Spinal cord (tissue), 10 donors: ENCODE measurements around the gene VWDE. TPM values are rescaled to one million over a fixed set of nuclear protein-coding genes. Genes with fewer than 3 reads are reported as not detected.
"Not testable (repeated sequence)": the region's sequence is repeated elsewhere in the genome, so short reads cannot be mapped to it uniquely, and the experiment has no call there.

ENCODE experiments used
- DNase-seq, 6 donors: peaks; one replicate each; pipeline versions ENCODE4 v3.0.0 to v3.0.0-alpha.2; 2013 to 2015; ENCODE audit warnings: low spot score in 6 of 6, low read depth in 4 of 6
- H3K27ac ChIP-seq: one replicate; pipeline ENCODE4 v1.5.1; 2013; ENCODE audit warnings: low read depth, low read length, control low read depth
- H3K27me3 ChIP-seq: one replicate; pipeline ENCODE4 v1.6.1; 2013; ENCODE audit warnings: low read length; ENCODE audit not compliant: control insufficient read depth, insufficient read depth
- H3K36me3 ChIP-seq: one replicate; pipeline ENCODE4 v1.6.1; 2013; ENCODE audit warnings: low read length; ENCODE audit not compliant: control insufficient read depth, insufficient read depth
- H3K4me1 ChIP-seq: one replicate; pipeline ENCODE4 v1.6.1; 2013; ENCODE audit warnings: low read length; ENCODE audit not compliant: control insufficient read depth, insufficient read depth
- H3K4me3 ChIP-seq: one replicate; pipeline ENCODE4 v1.5.1; 2013; ENCODE audit warnings: low read depth, low read length, control low read depth
- H3K9me3 ChIP-seq: one replicate; pipeline ENCODE4 v1.6.1; 2013; ENCODE audit warnings: low read length; ENCODE audit not compliant: control insufficient read depth, insufficient read depth
- WGBS: methylation state at CpG from one replicate; pipeline ENCODE4 v1.1.5; 2013; ENCODE audit warnings: missing lambda C conversion rate; ENCODE audit not compliant: insufficient coverage; 5-methylcytosine and 5-hydroxymethylcytosine counted together
- long read RNA-seq, 4 donors: transcript quantifications; one replicate each; lab custom pipeline, GENCODE V29; 2026
- polyA plus RNA-seq, 2 donors: library from polyadenylated mRNA; unstranded; fragments of 120-200 nt; gene quantifications; one replicate each; pipeline ENCODE4 v1.2.1, GENCODE V29; 2013; ENCODE audit not compliant: insufficient read length in 2 of 2
- total RNA-seq, 2 donors: library from RNA; depleted of rRNA in 1 of 2; stranded (reverse); fragments of 120-200 nt in 1 of 2; fragments of >200 nt in 1 of 2; gene quantifications; one replicate each; pipeline versions ENCODE4 v1.2.3 to v1.2.4, GENCODE V29; 2013 to 2014
- donor health status: healthy.

VWDE gene
- total RNA-seq (1 to 10 TPM; 2.6 to 4.9 TPM), polyA plus RNA-seq (1 to 10 TPM in 1 of 2 donors, under 1 TPM in 1; 0.65 to 1.5 TPM)
- long read RNA-seq, donor 1: 0 reads
- long read RNA-seq, donor 2: 0 reads
- long read RNA-seq, donor 3: 0 reads
- long read RNA-seq, donor 4: 0 reads

- peak in 5 of 6 donors; percentile 9 to 84 (median 31) for DNase-seq
- Histone ChIP-seq H3K27me3 (peaks cover 5% of the 10 kb centered on the region), H3K9me3 (no peaks in the 10 kb centered on the region), H3K4me3 (peak within 1 kb of the TSS; percentile 41), H3K4me1 (peaks cover 7% of the 10 kb centered on the region), H3K36me3 (no peaks in the 10 kb centered on the region), H3K27ac (peak within 1 kb of the TSS; percentile 7)
- WGBS: under 1% methylated on average over 51 of the region's 54 CpGs
Measured at GRCh38 chr7:12403287-12404181, at the start of gene VWDE. Gene VWDE, minus strand, starts transcription at chr7:12403865. Its CDS starts 149 bp downstream, at chr7:12403716.

- H3K36me3 ChIP-seq, H3K9me3 ChIP-seq, H3K27ac ChIP-seq, DNase-seq, H3K27me3 ChIP-seq, H3K4me1 ChIP-seq, H3K4me3 ChIP-seq: not testable (repeated sequence)
- no CpG with 5 or more reads among the region's 2 CpGs for WGBS
Measured at GRCh38 chr7:12453136-12453535, 49.5 kb upstream of the VWDE start.

- no peak for DNase-seq
- Histone ChIP-seq H3K27me3 (no peaks in the 10 kb centered on the region), H3K27ac (no peak overlapping the region), H3K36me3 (no peaks in the 10 kb centered on the region), H3K9me3 (no peaks in the 10 kb centered on the region), H3K4me3 (no peak overlapping the region), H3K4me1 (no peaks in the 10 kb centered on the region)
- 80% methylated on average over 2 of the region's 2 CpGs for WGBS
Measured at GRCh38 chr7:12450615-12451014, 47.0 kb upstream of the VWDE start.

GRCh38 chr7:12444785-12445184 is 41.1 kb upstream of the VWDE start:
- Histone ChIP-seq H3K4me1 (no peaks in the 10 kb centered on the region), H3K9me3 (no peaks in the 10 kb centered on the region), H3K4me3 (no peak overlapping the region), H3K27ac (no peak overlapping the region), H3K36me3 (no peaks in the 10 kb centered on the region), H3K27me3 (no peaks in the 10 kb centered on the region)
- DNase-seq: no peak
- 76% methylated on average over 3 of the region's 3 CpGs for WGBS

- H3K4me3 ChIP-seq: no peak overlapping the region
- no peaks in the 10 kb centered on the region for H3K4me1 ChIP-seq
- H3K27me3 ChIP-seq: no peaks in the 10 kb centered on the region
- DNase-seq: no peak
- H3K9me3 ChIP-seq: no peaks in the 10 kb centered on the region
- 67% methylated on average over 3 of the region's 5 CpGs for WGBS
- no peak overlapping the region for H3K27ac ChIP-seq
- H3K36me3 ChIP-seq: no peaks in the 10 kb centered on the region
Measured at GRCh38 chr7:12440229-12440628, 36.6 kb upstream of the VWDE start.

- DNase-seq: peak in 2 of 6 donors; percentile 60 to 68
- no peaks in the 10 kb centered on the region for H3K9me3 ChIP-seq
- no peak overlapping the region for H3K27ac ChIP-seq
- H3K27me3 ChIP-seq: no peaks in the 10 kb centered on the region
- 24% methylated on average over 3 of the region's 7 CpGs for WGBS
- H3K4me1 ChIP-seq: no peaks in the 10 kb centered on the region
- H3K4me3 ChIP-seq: no peak overlapping the region
- no peaks in the 10 kb centered on the region for H3K36me3 ChIP-seq
Measured at GRCh38 chr7:12436896-12437535, 33.4 kb upstream of the VWDE start.

GRCh38 chr7:12436126-12436525 is 32.5 kb upstream of the VWDE start:
- Histone ChIP-seq H3K4me1 (no peaks in the 10 kb centered on the region), H3K4me3 (no peak overlapping the region), H3K36me3 (no peaks in the 10 kb centered on the region), H3K27me3 (no peaks in the 10 kb centered on the region), H3K27ac (no peak overlapping the region), H3K9me3 (no peaks in the 10 kb centered on the region)
- no peak for DNase-seq

GRCh38 chr7:12434012-12434642 is 30.5 kb upstream of the VWDE start:
- H3K27me3 ChIP-seq: no peaks in the 10 kb centered on the region
- H3K27ac ChIP-seq: no peak overlapping the region
- no peak for DNase-seq
- no peaks in the 10 kb centered on the region for H3K9me3 ChIP-seq
- no peaks in the 10 kb centered on the region for H3K4me1 ChIP-seq
- no peaks in the 10 kb centered on the region for H3K36me3 ChIP-seq
- no peak overlapping the region for H3K4me3 ChIP-seq

GRCh38 chr7:12431886-12432556 is 28.4 kb upstream of the VWDE start:
- 97% methylated on average over 7 of the region's 11 CpGs for WGBS
- Histone ChIP-seq H3K27me3 (no peaks in the 10 kb centered on the region), H3K4me3 (no peak overlapping the region), H3K36me3 (no peaks in the 10 kb centered on the region), H3K27ac (no peak overlapping the region), H3K9me3 (peaks cover 1% of the 10 kb centered on the region), H3K4me1 (no peaks in the 10 kb centered on the region)
- no peak for DNase-seq
